Mesangial cell (primary cell): Measurements from ENCODE around the gene PGS1. TPM values are rescaled to one million over a fixed set of nuclear protein-coding genes. Genes with fewer than 3 reads are reported as not detected.

ENCODE experiments used
- total RNA-seq: library from RNA; depleted of rRNA; stranded (reverse); fragments of >200 nt; gene quantifications from 2 replicates; pipeline ENCODE4 v1.2.3, GENCODE V29; 2015

PGS1 gene, protein sequence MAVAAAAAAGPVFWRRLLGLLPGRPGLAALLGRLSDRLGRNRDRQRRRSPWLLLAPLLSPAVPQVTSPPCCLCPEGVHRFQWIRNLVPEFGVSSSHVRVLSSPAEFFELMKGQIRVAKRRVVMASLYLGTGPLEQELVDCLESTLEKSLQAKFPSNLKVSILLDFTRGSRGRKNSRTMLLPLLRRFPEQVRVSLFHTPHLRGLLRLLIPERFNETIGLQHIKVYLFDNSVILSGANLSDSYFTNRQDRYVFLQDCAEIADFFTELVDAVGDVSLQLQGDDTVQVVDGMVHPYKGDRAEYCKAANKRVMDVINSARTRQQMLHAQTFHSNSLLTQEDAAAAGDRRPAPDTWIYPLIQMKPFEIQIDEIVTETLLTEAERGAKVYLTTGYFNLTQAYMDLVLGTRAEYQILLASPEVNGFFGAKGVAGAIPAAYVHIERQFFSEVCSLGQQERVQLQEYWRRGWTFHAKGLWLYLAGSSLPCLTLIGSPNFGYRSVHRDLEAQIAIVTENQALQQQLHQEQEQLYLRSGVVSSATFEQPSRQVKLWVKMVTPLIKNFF
- total RNA-seq, result 31.6 and 53.2 TPM in 2 replicates

DNA sequence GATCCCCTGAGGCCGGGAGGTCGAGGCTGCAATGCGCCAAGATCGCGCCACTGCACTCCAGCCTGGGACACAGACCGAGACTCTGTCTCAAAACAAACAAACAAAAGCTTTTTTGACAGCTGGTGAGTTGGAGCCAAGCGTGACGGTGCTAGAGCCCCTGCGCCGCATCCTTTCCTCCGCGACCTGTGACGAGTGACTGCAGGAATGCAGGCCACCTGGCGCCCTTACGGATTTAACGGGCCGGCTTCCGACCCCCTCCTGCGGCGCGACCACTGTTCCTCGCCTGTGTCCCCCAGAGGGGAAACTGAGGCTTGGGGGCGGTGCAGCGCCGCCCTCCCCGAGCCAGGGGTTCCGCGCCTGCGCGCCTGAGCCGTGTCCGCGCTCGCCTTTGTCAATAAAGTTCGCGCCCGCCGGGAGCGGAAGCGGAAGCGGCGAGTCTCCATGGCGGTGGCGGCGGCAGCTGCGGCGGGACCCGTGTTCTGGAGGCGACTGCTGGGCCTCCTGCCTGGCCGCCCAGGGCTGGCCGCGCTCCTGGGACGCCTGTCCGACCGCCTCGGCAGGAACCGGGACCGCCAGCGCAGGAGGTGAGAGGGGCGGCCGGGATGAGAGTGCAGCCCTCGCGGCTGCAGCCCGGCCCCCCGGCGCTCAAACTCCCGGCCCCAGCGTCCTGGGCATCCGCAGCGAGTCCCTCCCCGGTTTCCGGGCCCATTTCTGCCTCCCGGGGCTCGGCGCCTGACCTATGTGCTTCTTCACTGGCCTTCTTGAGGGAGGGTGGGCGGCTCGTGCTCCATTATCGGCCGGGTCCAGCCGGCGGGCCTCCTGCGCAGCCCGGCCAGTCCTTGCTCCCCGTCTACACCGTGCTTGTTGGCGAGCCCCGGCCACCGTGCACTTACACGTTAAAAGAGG is at the start of gene PGS1:
Gene PGS1 (plus strand): TSS at position 425 of the 906 bp plus-strand sequence. CDS start 17 bp downstream, at position 442.

DNA sequence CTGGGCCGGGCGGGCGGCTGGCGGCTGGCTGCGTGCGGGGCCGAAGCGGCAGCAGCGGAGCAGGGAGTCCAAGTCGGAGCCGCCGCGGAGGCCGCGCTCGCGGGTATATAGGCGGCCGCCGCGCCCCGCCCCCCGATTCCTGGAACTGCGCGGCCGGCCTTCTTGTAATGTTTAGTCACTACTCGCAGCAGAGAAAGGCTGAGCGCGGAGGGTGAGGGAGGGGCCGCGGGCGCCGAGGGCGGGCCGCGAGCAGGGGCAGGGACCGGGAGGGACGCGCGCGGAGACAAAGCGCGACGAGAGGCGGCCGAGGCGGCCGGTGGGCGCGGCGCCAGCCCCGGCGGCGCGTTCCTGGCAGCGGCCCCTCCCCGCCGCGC is 18.5 kb upstream of the PGS1 start, which contains the start of gene SOCS3:
Gene SOCS3 (minus strand): TSS at position 81 of the 374 bp plus-strand sequence. CDS start 982 bp downstream, outside the sequence.

Other genes starting within 250 kb of the PGS1 start
- gene TMC6, start 249.9 kb upstream of the PGS1 start, total RNA-seq, result 18.4 and 33.7 TPM in 2 replicates
- under 0.01 TPM in 1 of 2 replicates, not detected in the other for gene TMC8, start 247.9 kb upstream of the PGS1 start, total RNA-seq
- not detected in 2 replicates for gene C17orf99, start 232.3 kb upstream of the PGS1 start, total RNA-seq
- gene SYNGR2, start 210.1 kb upstream of the PGS1 start, total RNA-seq, result 59.3 and 93.6 TPM in 2 replicates
- 23.7 and 256 TPM in 2 replicates for gene TK1, start 191.6 kb upstream of the PGS1 start, total RNA-seq
- 25.7 and 34.5 TPM in 2 replicates for gene AFMID, start 191.3 kb upstream of the PGS1 start, total RNA-seq
- gene BIRC5, start 164.4 kb upstream of the PGS1 start, total RNA-seq, result 12.2 and 122 TPM in 2 replicates
- not detected in 2 replicates for gene TMEM235, start 147.0 kb upstream of the PGS1 start, total RNA-seq
- 40.2 and 61.6 TPM in 2 replicates for gene SOCS3, start 18.6 kb upstream of the PGS1 start, total RNA-seq
- gene DNAH17, start 198.7 kb downstream of the PGS1 start, total RNA-seq, result under 0.01 and 0.16 TPM in 2 replicates